Measurements from ENCODE around the gene DMWD.

DNA sequence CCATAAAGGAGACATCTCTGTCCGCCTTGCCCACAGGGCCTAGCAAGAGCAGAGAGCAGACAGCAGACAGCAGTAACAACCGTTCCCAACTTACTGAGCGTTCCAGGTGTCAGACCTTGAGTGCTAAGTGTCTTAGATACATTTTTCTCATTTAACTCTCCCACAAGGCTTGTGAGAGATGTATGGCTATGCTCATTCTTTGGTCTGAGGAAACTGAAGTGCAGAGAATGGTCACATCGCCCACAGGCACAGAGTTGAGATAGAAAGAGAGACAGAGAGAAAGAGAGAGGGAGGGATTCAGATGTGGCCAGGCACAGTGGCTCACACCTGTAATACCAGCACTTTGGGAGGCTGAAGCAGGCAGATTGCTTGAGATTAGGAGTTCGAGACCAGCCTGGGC is 45.1 kb downstream of the DMWD start:
- TF ChIP-seq POLR2A (IDR thresholded peaks at IDR 0.05; ENCODE audit: low read depth, low read length), result no peak
- TF ChIP-seq POLR2AphosphoS5 (IDR thresholded peaks at IDR 0.05; ENCODE audit: low read depth, low read length), result no peak
- no peak for TF ChIP-seq TAF1 (IDR thresholded peaks at IDR 0.05; ENCODE audit: borderline replicate concordance, low read depth, low read length)

All from GM12892 (cell line).